ENCODE results near the gene ATP11A. TPM values are rescaled to one million over a fixed set of nuclear protein-coding genes. Genes with fewer than 3 reads are reported as not detected.

ATP11A gene
- total RNA-seq, 1 donor from 2014 or later, result 114 TPM

DNA sequence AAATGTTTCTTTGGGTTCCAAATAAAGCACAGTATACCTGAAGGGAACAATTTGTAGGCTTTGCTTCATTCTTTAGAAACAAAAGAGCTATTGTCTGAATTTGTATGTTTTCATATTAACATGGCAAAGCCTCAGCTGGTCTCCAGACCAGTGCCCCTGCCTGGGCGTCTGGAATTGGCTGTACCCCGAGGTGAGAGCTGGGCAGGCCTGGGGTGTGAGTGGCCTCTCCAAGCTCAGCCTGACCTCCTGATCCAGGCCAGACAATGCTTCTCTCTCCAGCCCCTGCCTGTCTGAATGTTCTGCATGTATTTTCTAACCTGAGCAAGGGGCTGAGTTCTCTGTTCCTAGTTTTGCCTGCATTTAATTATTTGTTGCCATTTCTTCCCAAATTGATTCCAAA is 212.8 kb downstream of the ATP11A start:
- H3K27ac Mint-ChIP-seq, result no peak overlapping the region
- H3K4me1 Mint-ChIP-seq, result peaks cover 11% of the 10 kb centered on the region
- TF ChIP-seq, protein P1, sequence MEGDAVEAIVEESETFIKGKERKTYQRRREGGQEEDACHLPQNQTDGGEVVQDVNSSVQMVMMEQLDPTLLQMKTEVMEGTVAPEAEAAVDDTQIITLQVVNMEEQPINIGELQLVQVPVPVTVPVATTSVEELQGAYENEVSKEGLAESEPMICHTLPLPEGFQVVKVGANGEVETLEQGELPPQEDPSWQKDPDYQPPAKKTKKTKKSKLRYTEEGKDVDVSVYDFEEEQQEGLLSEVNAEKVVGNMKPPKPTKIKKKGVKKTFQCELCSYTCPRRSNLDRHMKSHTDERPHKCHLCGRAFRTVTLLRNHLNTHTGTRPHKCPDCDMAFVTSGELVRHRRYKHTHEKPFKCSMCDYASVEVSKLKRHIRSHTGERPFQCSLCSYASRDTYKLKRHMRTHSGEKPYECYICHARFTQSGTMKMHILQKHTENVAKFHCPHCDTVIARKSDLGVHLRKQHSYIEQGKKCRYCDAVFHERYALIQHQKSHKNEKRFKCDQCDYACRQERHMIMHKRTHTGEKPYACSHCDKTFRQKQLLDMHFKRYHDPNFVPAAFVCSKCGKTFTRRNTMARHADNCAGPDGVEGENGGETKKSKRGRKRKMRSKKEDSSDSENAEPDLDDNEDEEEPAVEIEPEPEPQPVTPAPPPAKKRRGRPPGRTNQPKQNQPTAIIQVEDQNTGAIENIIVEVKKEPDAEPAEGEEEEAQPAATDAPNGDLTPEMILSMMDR (IDR thresholded peaks at IDR 0.05; ENCODE audit: unreplicated experiment), result no peak
- H3K9me3 Mint-ChIP-seq, result peaks cover 6% of the 10 kb centered on the region
- DNase-seq (ENCODE audit: low spot score in 2 of 2, unreplicated experiment in 2 of 2), result no peak
- peaks cover 24% of the 10 kb centered on the region for H3K27me3 Mint-ChIP-seq (ENCODE audit: low read depth)
- H3K4me3 Mint-ChIP-seq, result no peak overlapping the region
- H3K36me3 Mint-ChIP-seq, result peaks cover 10% of the 10 kb centered on the region

DNA sequence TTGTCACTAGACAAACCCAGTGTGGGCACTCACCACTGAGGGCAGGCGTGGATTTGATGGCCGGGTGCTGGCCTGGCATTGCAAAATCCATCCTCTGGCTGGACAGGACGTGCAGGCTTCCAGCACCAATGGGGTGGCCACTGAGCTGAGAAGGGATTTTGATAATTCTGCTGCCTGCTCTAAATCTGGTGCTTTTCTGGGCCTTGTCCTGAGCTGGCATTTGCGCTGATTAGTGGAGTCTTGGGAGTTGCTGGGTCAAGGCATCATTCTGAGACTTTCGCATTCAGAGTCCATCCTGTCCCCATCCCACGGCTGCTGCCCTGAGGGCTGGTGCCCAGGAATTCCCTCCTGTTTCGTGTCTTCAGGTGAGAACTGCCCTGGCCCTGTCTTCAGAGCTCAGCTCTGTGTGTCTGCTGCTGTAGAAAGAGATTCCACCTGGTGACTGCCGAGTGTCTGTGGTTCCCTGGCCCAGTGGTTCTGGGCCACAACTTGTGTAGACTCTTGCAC is 213.3 kb downstream of the ATP11A start:
- peaks cover 10% of the 10 kb centered on the region for H3K36me3 Mint-ChIP-seq
- H3K27me3 Mint-ChIP-seq (ENCODE audit: low read depth), result peaks cover 27% of the 10 kb centered on the region
- TF ChIP-seq, protein P1 (IDR thresholded peaks at IDR 0.05; ENCODE audit: unreplicated experiment), result no peak
- H3K27ac Mint-ChIP-seq, result no peak overlapping the region
- DNase-seq (ENCODE audit: low spot score in 2 of 2, unreplicated experiment in 2 of 2), result no peak
- H3K4me1 Mint-ChIP-seq, result peaks cover 11% of the 10 kb centered on the region
- H3K4me3 Mint-ChIP-seq, result no peak overlapping the region
- peaks cover 6% of the 10 kb centered on the region for H3K9me3 Mint-ChIP-seq

DNA sequence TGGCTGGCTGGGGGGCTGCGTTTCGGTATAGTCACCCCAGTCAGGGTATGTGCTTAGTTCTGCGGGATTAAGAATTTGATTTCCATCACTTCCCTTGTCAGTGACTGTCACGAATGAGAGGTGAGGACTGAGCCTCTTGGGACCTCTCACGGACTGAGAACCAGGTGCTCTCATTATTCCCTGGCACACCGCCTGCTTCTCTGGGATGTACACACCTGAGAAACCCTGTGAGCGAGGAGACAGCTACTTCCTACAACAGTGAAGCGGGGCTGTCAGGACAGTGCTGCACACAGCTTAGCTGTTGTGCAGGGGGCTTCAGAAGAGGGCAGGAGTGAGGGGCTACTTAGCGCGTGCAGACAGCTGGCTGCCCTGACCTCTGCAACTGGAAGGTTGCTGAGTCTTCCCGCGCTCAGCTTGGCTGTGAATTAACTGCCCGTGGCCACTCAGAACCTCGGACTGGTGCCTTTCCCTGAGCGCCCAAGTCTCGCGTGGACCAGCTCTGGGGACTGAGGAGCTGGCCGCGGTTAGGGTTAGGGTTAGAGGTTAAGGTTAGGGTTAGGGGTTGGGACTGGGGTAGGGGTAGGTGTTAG is 213.9 kb downstream of the ATP11A start:
- Mint-ChIP-seq H3K9me3 (peaks cover 6% of the 10 kb centered on the region), H3K4me3 (no peak overlapping the region), H3K27ac (no peak overlapping the region), H3K4me1 (peaks cover 11% of the 10 kb centered on the region), H3K36me3 (peaks cover 10% of the 10 kb centered on the region), H3K27me3 (ENCODE audit: low read depth) (peaks cover 28% of the 10 kb centered on the region)
- DNase-seq (ENCODE audit: low spot score in 2 of 2, unreplicated experiment in 2 of 2), result no peak
- TF ChIP-seq, protein P1 (IDR thresholded peaks at IDR 0.05; ENCODE audit: unreplicated experiment), result no peak

DNA sequence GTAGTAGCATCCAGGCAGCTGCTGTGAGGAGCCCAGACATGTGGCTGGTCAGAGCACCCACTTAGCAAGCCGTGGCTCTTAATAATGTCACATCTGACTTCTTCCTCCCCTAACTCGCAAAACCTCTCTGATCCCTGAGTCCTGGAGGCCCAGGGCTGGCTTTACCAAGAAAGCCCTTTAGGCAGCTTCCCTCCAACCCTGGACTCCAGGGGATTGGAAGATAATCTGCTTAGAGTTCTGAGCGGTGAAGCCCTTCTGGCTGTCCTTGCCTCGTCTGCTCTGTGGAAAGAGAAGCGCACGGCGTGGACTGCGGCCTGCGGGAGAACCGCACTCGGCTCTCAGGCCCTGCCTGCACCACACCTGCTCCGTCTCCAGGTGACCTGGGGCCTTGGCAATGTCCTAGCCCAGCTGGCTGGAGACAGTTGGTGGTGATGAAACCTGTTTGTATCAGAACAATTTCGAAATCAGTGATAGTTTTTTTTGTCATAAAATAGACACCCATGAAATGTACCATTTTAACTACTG is 214.7 kb downstream of the ATP11A start:
- H3K4me1 Mint-ChIP-seq, result peaks cover 11% of the 10 kb centered on the region
- TF ChIP-seq, protein P1 (IDR thresholded peaks at IDR 0.05; ENCODE audit: unreplicated experiment), result no peak
- DNase-seq (ENCODE audit: low spot score in 2 of 2, unreplicated experiment in 2 of 2), result no peak

DNA sequence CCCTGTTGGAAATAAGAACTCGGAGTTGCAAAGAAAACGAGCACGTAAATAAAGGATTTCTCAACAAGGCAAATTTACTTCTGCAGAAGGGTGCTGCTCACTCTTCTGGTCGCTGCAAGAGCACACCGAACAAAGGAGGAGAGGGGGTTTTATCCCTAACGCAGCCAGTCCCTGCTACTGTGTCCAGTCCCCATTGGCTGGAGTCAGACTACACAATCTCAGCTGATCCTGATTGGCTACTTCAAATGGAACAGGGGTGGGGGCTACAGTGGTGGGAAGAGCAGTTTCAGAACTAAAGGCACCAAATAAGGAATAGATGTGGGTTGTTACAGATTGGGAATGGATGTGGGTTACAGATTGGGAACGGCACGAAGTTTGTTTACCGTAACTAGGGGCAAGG is 215.2 kb downstream of the ATP11A start:
- peaks cover 10% of the 10 kb centered on the region for H3K36me3 Mint-ChIP-seq
- H3K27ac Mint-ChIP-seq, result no peak overlapping the region
- no peak overlapping the region for H3K4me3 Mint-ChIP-seq
- peaks cover 11% of the 10 kb centered on the region for H3K4me1 Mint-ChIP-seq
- TF ChIP-seq, protein P1 (IDR thresholded peaks at IDR 0.05; ENCODE audit: unreplicated experiment), result no peak
- peaks cover 6% of the 10 kb centered on the region for H3K9me3 Mint-ChIP-seq
- H3K27me3 Mint-ChIP-seq (ENCODE audit: low read depth), result peaks cover 26% of the 10 kb centered on the region
- DNase-seq (ENCODE audit: low spot score in 2 of 2, unreplicated experiment in 2 of 2), result no peak

More for the DNA sequence above, 214.7 kb downstream of the ATP11A start:
- peaks cover 30% of the 10 kb centered on the region for H3K27me3 Mint-ChIP-seq (ENCODE audit: low read depth)
- H3K36me3 Mint-ChIP-seq, result peaks cover 10% of the 10 kb centered on the region
- H3K27ac Mint-ChIP-seq, result no peak overlapping the region
- no peak overlapping the region for H3K4me3 Mint-ChIP-seq
- H3K9me3 Mint-ChIP-seq, result peaks cover 6% of the 10 kb centered on the region
